DMS153 (cell line): ENCODE measurements around the gene CES1.
"Not testable (repeated sequence)": the region's sequence is repeated elsewhere in the genome, so short reads cannot be mapped to it uniquely, and the experiment has no call there.

ENCODE experiments used
- DNase-seq: peaks from one replicate; lab custom pipeline; 2025; lab: John Stamatoyannopoulos, UW

Gene CES1

GRCh38 chr16:55830658-55831294 is 2.1 kb downstream of the CES1 start:
- DNase-seq: no peak

- not testable (repeated sequence) for DNase-seq
These were observed 3.7 kb downstream of the CES1 start for GRCh38 chr16:55829232-55829631.

GRCh38 chr16:55828680-55829079 is 4.2 kb downstream of the CES1 start:
- no peak for DNase-seq

- DNase-seq: no peak
These were observed 7.7 kb downstream of the CES1 start for GRCh38 chr16:55825115-55825728.

GRCh38 chr16:55824473-55825000 is 8.4 kb downstream of the CES1 start:
- no peak for DNase-seq

- DNase-seq: no peak
These were observed 10.6 kb downstream of the CES1 start for GRCh38 chr16:55822280-55822810.

- DNase-seq: no peak
These were observed 11.7 kb downstream of the CES1 start for GRCh38 chr16:55821210-55821609.

GRCh38 chr16:55820615-55821014 is 12.3 kb downstream of the CES1 start:
- DNase-seq: no peak

- DNase-seq: no peak
These were observed 15.5 kb downstream of the CES1 start for GRCh38 chr16:55817236-55817912.

- DNase-seq: not testable (repeated sequence)
These were observed 16.7 kb downstream of the CES1 start for GRCh38 chr16:55816222-55816621.

GRCh38 chr16:55815320-55815719 is 17.6 kb downstream of the CES1 start:
- no peak for DNase-seq

GRCh38 chr16:55814174-55814573 is 18.7 kb downstream of the CES1 start:
- not testable (repeated sequence) for DNase-seq

- not testable (repeated sequence) for DNase-seq
These were observed 19.2 kb downstream of the CES1 start for GRCh38 chr16:55813730-55814129.

GRCh38 chr16:55812951-55813350 is 19.9 kb downstream of the CES1 start:
- DNase-seq: no peak

GRCh38 chr16:55811811-55812210 is 21.1 kb downstream of the CES1 start:
- no peak for DNase-seq

GRCh38 chr16:55810451-55810961 is 22.4 kb downstream of the CES1 start:
- no peak for DNase-seq

GRCh38 chr16:55809851-55810250 is 23.0 kb downstream of the CES1 start:
- DNase-seq: no peak

GRCh38 chr16:55809386-55809785 is 23.5 kb downstream of the CES1 start:
- DNase-seq: no peak

GRCh38 chr16:55808286-55808685 is 24.6 kb downstream of the CES1 start:
- DNase-seq: not testable (repeated sequence)

- not testable (repeated sequence) for DNase-seq
These were observed 27.8 kb downstream of the CES1 start for GRCh38 chr16:55805104-55805503.

- not testable (repeated sequence) for DNase-seq
These were observed 29.2 kb downstream of the CES1 start for GRCh38 chr16:55803681-55804080.

GRCh38 chr16:55792934-55793374 is 39.9 kb downstream of the CES1 start:
- not testable (repeated sequence) for DNase-seq
